WTC11 (cell line): ENCODE results near the gene CHRNA3. TPM values are rescaled to one million over a fixed set of nuclear protein-coding genes. Genes with fewer than 3 reads are reported as not detected.

Experiments
- ATF1 ChIP-seq: sonication (generic); formaldehyde crosslinking; IDR thresholded peaks from 2 replicates; pipeline ENCODE4 v1.8.1; 2023; ENCODE audit warnings: mild to moderate bottlenecking, moderate library complexity, missing genetic modification reagents
- CREB1 ChIP-seq: sonication (generic); formaldehyde crosslinking; IDR thresholded peaks from 2 replicates; pipeline ENCODE4 v1.8.0; 2023; ENCODE audit warnings: mild to moderate bottlenecking, missing genetic modification reagents
- CREM ChIP-seq: sonication (generic); formaldehyde crosslinking; IDR thresholded peaks from 2 replicates; pipeline ENCODE4 v1.8.1; 2022; ENCODE audit warnings: mild to moderate bottlenecking, missing genetic modification reagents, moderate library complexity
- ETV6 ChIP-seq: sonication (generic); formaldehyde crosslinking; IDR thresholded peaks from 2 replicates; pipeline ENCODE4 v1.8.1; 2022; ENCODE audit warnings: mild to moderate bottlenecking, missing genetic modification reagents
- GTF2I ChIP-seq: fragments of 250-450 bp; sonication (Bioruptor Pico); conservative IDR thresholded peaks from 2 replicates; pipeline ENCODE4 v1.4.0; 2021; ENCODE audit warnings: mild to moderate bottlenecking
- NFE2L1 ChIP-seq: sonication (generic); formaldehyde crosslinking; IDR thresholded peaks from 2 replicates; pipeline ENCODE4 v1.8.1; 2023; ENCODE audit warnings: missing genetic modification reagents
- NR2C2 ChIP-seq: sonication (generic); formaldehyde crosslinking; IDR thresholded peaks from 2 replicates; pipeline ENCODE4 v1.8.0; 2022; ENCODE audit warnings: mild to moderate bottlenecking, missing genetic modification reagents
- PRRX2 ChIP-seq: fragments of 250-450 bp; sonication (Bioruptor Pico); IDR thresholded peaks from 2 replicates; pipeline ENCODE4 v1.8.0; 2021; ENCODE audit warnings: mild to moderate bottlenecking
- RELA ChIP-seq: sonication (generic); formaldehyde crosslinking; IDR thresholded peaks from 2 replicates; pipeline ENCODE4 v1.8.1; 2022; ENCODE audit warnings: missing genetic modification reagents, mild to moderate bottlenecking, borderline replicate concordance
- SMAD4 ChIP-seq: sonication (generic); formaldehyde crosslinking; IDR thresholded peaks from 2 replicates; pipeline ENCODE4 v1.8.0; 2022; ENCODE audit warnings: mild to moderate bottlenecking, missing genetic modification reagents
- TCF7 ChIP-seq: sonication (generic); formaldehyde crosslinking; IDR thresholded peaks from 2 replicates; pipeline ENCODE4 v1.8.0; 2022; ENCODE audit warnings: mild to moderate bottlenecking, low read depth, missing genetic modification reagents, moderate library complexity
- ZNF219 ChIP-seq: sonication (generic); formaldehyde crosslinking; IDR thresholded peaks from 2 replicates; pipeline ENCODE4 v1.8.0; 2023; ENCODE audit warnings: missing genetic modification reagents, mild to moderate bottlenecking, borderline replicate concordance
- ZNF416 ChIP-seq: fragments of 250-450 bp; sonication (Bioruptor Pico); IDR thresholded peaks from 2 replicates; pipeline ENCODE4 v1.9.0; 2021; ENCODE audit warnings: mild to moderate bottlenecking, inconsistent platforms
- ZNF423 ChIP-seq: fragments of 250-450 bp; sonication (Bioruptor Pico); IDR thresholded peaks from 2 replicates; pipeline ENCODE4 v2.1.2; 2022; ENCODE audit warnings: mild to moderate bottlenecking, moderate library complexity
- ZNF671 ChIP-seq: fragments of 250-450 bp; sonication (Bioruptor Pico); IDR thresholded peaks from 2 replicates; pipeline ENCODE4 v1.8.0; 2021; ENCODE audit warnings: mild to moderate bottlenecking
- total RNA-seq: library from RNA; stranded (reverse); gene quantifications from 3 replicates; pipeline ENCODE4 v1.2.3, GENCODE V29; 2021
- TF ChIP-seq, protein P1 (sequence below): sonication (generic); formaldehyde crosslinking; IDR thresholded peaks from 2 replicates; pipeline ENCODE4 v1.8.1; 2022; ENCODE audit warnings: low read depth, missing genetic modification reagents, borderline replicate concordance
- TF ChIP-seq, protein P2 (sequence below): sonication (generic); formaldehyde crosslinking; IDR thresholded peaks from 2 replicates; pipeline ENCODE4 v1.8.1; 2023; ENCODE audit warnings: mild to moderate bottlenecking, missing genetic modification reagents, moderate library complexity
- TF ChIP-seq, protein P3 (sequence below): fragments of 250-450 bp; sonication (Bioruptor Pico); IDR thresholded peaks from 2 replicates; pipeline ENCODE4 v1.8.0; 2021; ENCODE audit warnings: mild to moderate bottlenecking
- TF ChIP-seq, protein P4 (sequence below): fragments of 250-450 bp; sonication (Bioruptor Pico); IDR thresholded peaks from 2 replicates; pipeline ENCODE4 v1.9.0; 2021; ENCODE audit warnings: moderate library complexity, mild to moderate bottlenecking, inconsistent platforms, borderline replicate concordance
- TF ChIP-seq, protein P5 (sequence below): sonication (generic); formaldehyde crosslinking; IDR thresholded peaks from 2 replicates; pipeline ENCODE4 v1.8.1; 2023; ENCODE audit warnings: mild to moderate bottlenecking, missing genetic modification reagents, moderate library complexity
- TF ChIP-seq, protein P6 (sequence below): fragments of 250-450 bp; sonication (Bioruptor Pico); conservative IDR thresholded peaks from 2 replicates; pipeline ENCODE4 v1.9.0; 2021; ENCODE audit warnings: mild to moderate bottlenecking
- TF ChIP-seq, protein P7 (sequence below): sonication (generic); formaldehyde crosslinking; IDR thresholded peaks from 2 replicates; pipeline ENCODE4 v1.8.1; 2023; ENCODE audit warnings: mild to moderate bottlenecking, missing genetic modification reagents

Gene CHRNA3
- total RNA-seq, 1 experiment from 2014 or later, result 4.4 TPM

DNA sequence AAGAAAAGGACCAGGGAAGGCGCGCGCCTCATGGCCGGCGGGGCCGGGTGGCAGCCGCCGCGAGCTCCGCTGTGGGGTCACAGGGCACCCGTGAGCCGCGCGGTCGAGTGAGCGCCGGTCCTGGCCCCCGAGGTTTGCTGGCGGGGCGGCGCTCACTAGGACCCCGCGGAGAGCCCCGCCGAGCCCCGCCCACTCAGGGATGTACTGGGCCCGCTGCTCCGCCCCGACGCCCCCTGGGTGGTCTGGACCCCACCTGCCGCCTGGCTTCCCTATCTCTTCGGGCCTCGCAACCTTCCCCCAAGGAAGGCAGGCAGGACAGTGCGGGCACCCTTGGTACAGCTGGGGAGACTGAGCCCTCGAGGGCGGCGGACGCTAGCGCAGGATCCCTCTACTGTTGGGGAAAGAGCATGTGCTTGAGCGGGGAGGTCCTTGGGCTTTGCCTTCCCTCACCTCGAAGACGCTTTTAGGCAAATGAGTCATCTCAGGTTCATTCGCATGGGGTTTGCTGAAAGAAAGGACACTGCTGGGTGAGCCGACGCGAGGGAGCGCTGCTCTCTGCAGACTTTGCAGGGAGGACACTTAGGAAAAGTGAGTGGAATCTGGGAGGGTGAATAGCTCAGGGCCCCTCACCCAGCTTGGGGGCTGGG is 20.4 kb upstream of the CHRNA3 start, which contains the start of gene CHRNB4 (continued):
- TF ChIP-seq TCF7 (CRISPR knock-in tag), result no peak
- TF ChIP-seq, protein P1, sequence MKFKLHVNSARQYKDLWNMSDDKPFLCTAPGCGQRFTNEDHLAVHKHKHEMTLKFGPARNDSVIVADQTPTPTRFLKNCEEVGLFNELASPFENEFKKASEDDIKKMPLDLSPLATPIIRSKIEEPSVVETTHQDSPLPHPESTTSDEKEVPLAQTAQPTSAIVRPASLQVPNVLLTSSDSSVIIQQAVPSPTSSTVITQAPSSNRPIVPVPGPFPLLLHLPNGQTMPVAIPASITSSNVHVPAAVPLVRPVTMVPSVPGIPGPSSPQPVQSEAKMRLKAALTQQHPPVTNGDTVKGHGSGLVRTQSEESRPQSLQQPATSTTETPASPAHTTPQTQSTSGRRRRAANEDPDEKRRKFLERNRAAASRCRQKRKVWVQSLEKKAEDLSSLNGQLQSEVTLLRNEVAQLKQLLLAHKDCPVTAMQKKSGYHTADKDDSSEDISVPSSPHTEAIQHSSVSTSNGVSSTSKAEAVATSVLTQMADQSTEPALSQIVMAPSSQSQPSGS, result peak; percentile 15; the same call in 1 of the 2 replicates
- TF ChIP-seq ZNF416, result no peak
- TF ChIP-seq GTF2I, result 0 out of 2 replicates have a peak, but pooled peaks have one; percentile 17
- TF ChIP-seq NR2C2, result 0 out of 2 replicates have a peak, but pooled peaks have one; percentile 51
- no peak for TF ChIP-seq CREB1
- peak; percentile 96 for TF ChIP-seq ETV6 (CRISPR knock-in tag)
- TF ChIP-seq, protein P2, sequence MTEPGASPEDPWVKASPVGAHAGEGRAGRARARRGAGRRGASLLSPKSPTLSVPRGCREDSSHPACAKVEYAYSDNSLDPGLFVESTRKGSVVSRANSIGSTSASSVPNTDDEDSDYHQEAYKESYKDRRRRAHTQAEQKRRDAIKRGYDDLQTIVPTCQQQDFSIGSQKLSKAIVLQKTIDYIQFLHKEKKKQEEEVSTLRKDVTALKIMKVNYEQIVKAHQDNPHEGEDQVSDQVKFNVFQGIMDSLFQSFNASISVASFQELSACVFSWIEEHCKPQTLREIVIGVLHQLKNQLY (CRISPR knock-in tag), result no peak
- TF ChIP-seq, protein P3, sequence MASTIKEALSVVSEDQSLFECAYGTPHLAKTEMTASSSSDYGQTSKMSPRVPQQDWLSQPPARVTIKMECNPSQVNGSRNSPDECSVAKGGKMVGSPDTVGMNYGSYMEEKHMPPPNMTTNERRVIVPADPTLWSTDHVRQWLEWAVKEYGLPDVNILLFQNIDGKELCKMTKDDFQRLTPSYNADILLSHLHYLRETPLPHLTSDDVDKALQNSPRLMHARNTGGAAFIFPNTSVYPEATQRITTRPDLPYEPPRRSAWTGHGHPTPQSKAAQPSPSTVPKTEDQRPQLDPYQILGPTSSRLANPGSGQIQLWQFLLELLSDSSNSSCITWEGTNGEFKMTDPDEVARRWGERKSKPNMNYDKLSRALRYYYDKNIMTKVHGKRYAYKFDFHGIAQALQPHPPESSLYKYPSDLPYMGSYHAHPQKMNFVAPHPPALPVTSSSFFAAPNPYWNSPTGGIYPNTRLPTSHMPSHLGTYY (CRISPR knock-in tag), result no peak
- no peak for TF ChIP-seq PRRX2
- TF ChIP-seq, protein P4, sequence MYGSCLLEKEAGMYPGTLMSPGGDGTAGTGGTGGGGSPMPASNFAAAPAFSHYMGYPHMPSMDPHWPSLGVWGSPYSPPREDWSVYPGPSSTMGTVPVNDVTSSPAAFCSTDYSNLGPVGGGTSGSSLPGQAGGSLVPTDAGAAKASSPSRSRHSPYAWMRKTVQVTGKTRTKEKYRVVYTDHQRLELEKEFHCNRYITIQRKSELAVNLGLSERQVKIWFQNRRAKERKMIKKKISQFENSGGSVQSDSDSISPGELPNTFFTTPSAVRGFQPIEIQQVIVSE (CRISPR knock-in tag), result no peak
- TF ChIP-seq, protein P5, sequence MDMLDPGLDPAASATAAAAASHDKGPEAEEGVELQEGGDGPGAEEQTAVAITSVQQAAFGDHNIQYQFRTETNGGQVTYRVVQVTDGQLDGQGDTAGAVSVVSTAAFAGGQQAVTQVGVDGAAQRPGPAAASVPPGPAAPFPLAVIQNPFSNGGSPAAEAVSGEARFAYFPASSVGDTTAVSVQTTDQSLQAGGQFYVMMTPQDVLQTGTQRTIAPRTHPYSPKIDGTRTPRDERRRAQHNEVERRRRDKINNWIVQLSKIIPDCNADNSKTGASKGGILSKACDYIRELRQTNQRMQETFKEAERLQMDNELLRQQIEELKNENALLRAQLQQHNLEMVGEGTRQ (CRISPR knock-in tag), result no peak; the same call in 1 of the 2 replicates
- TF ChIP-seq, protein P6, sequence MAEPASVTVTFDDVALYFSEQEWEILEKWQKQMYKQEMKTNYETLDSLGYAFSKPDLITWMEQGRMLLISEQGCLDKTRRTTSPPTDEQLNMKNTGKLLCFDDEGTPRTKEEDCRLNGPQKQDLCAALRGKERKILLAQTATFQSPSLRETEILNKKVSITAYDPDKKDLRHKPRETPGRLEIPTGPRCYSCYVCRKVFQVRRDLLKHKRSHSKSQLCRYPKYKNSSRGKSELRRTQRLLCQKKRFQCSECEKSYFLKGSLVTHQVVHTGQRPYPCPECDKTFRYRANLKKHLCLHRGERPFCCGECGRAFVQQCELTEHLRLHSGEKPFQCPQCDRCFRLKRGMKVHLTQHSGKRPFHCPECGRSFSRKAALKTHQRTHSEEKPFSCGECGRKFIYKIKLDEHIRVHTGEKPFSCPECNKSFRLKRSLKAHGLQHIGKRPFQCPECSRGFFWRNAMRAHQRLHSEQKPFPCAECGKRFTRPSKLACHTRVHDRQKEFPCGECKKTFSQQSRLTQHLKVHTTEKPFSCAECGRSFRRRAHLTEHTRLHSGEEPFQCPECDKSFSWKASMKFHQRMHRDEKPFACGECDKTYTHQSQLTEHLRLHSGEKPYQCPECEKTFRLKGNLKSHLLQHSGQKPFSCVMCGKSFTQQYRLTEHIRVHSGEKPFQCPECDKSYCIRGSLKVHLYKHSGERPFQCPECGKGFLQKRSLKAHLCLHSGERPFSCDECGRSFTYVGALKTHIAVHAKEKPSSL (CRISPR knock-in tag), result no peak
- 0 out of 2 replicates have a peak, but pooled peaks have one; percentile 55 for TF ChIP-seq CREM (CRISPR knock-in tag)
- no peak for TF ChIP-seq RELA (CRISPR knock-in tag)
- TF ChIP-seq ZNF423 (CRISPR knock-in tag), result peak; percentile 60; the same call in 1 of the 2 replicates
- peak; percentile 36; the same call in 1 of the 2 replicates for TF ChIP-seq SMAD4 (CRISPR knock-in tag)
- TF ChIP-seq ZNF671, result no peak
- TF ChIP-seq NFE2L1 (CRISPR knock-in tag), result peak; percentile 84; the same call in 1 of the 2 replicates
- 0 out of 2 replicates have a peak, but pooled peaks have one; percentile 63 for TF ChIP-seq ATF1 (CRISPR knock-in tag)
- TF ChIP-seq ZNF219, result peak; percentile 84
- TF ChIP-seq, protein P7, sequence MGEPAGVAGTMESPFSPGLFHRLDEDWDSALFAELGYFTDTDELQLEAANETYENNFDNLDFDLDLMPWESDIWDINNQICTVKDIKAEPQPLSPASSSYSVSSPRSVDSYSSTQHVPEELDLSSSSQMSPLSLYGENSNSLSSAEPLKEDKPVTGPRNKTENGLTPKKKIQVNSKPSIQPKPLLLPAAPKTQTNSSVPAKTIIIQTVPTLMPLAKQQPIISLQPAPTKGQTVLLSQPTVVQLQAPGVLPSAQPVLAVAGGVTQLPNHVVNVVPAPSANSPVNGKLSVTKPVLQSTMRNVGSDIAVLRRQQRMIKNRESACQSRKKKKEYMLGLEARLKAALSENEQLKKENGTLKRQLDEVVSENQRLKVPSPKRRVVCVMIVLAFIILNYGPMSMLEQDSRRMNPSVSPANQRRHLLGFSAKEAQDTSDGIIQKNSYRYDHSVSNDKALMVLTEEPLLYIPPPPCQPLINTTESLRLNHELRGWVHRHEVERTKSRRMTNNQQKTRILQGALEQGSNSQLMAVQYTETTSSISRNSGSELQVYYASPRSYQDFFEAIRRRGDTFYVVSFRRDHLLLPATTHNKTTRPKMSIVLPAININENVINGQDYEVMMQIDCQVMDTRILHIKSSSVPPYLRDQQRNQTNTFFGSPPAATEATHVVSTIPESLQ (CRISPR knock-in tag), result no peak
- TF ChIP-seq, all 79 proteins: peak for 36
